HG03354 (cell line): Measurements from ENCODE around the gene TECPR1.
"Not testable (repeated sequence)": the region's sequence is repeated elsewhere in the genome, so short reads cannot be mapped to it uniquely, and the experiment has no call there.

ENCODE experiments used
- ATAC-seq: cut with Tn5 transposase; IDR thresholded peaks from one replicate; pipeline ENCODE4 v1.9.1; 2021; ENCODE audit warnings: mild to moderate bottlenecking; ENCODE audit not compliant: unreplicated experiment, poor library complexity, severe bottlenecking

TECPR1 gene

DNA sequence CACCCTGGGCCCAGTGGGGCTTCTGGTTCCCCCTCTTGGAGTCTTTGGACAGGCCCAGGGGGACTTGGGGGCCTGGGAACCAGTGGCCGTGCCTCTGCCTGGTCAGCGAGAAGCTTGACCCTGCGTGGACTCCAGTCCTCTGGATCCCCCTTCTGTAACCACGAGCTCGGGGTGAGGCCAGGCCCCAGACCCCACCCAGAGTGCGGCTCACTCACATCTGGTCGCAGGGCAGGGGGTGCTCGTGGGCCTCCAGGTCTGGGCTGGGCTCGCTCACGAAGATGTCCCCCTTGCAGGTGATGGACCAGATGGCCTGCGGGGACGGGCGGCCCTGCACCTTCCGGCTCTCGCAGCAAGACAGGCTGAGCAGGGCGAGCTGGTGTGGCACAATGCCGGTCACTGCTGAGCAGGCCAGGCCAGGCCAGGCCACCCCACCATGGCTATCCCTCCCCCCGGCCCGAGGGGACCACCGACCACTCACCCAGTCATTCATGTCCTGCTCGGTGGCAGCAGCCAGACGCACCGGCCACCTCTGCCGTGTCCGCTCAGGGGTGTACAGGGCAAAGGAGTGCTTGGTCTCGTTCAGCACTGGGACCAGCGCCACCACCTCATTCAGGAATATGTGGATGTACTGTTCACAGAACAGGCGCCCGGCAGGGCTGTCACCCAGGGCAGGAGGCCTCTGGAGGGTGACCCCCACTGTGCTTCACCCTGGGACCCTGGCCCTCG, 21.1 kb downstream of the TECPR1 start:
- ATAC-seq, result no peak

DNA sequence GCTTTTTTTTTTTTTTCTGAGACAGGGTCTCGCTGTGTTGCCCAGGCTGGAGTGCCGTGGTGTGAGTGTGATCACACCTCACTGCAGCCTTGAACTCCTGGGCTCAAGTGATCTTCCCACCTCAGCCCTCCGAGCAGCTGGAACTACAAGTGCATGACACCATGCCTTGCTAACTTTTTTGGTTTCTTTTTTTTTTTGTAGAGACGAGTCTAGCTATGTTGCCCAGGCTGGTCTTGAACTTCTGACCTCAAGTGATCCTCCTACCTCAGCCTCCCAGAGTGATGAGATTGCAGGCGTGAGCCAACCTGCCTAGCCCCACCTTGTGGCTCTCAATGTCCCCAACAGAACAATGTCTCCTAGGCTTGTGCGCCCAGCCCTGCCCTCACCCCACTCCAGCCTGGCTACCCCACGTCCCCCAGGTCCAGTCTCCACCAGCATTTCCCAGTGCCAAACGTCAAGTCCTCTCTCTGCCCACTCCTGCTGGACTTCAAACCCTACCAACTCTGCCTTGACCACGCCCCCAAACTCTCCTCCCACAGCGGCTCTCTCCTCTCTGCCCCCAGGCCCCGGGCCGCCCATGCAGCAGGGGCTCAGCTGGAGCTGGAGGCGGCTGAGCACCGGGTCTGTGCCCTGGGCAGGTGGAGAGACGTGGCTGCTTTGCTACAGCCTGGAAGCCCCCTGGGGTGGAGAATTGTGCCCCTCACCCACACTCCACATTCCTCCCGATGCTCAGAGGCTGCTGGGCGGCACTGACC, 21.9 kb downstream of the TECPR1 start:
- no peak for ATAC-seq

DNA sequence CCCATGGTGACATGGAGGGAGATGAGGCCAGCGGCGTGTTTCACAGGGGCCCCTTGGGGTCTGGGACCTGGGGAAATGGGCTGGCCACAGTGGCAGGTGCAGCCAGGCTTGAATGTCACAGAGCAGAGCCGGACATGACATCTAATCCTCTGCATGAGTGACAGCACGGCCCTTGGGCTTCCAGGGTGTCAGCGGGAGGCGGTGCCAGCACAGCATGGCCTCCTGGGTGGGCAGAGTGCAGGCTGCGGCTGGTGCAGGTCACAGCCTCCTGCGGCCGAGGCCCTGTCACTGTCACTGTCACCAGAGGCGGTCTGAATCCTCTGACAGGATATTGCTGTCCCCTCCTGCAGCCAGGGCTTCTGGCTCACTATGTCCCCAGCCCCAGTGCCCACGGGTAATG, 22.6 kb downstream of the TECPR1 start:
- ATAC-seq, result no peak

DNA sequence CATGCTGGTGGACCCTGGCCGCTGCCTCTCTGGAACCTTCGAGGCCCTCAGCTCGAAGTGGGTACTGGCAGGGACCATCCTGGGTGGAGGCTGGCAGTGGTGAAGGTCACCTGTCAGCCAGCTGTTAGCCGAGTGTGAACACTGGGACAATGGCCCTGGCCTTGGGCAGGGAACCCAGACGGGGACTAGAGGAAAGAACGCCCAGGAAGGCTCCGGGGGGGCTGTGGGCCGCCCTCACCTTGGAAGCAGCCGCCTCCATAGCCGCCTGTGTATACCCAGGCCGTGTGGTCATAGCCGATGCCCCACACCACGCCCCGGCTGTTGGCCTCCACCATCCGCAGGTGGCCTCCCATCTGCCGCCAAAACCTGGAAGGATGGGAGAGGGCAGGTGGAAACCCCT, 23.2 kb downstream of the TECPR1 start:
- no peak for ATAC-seq

DNA sequence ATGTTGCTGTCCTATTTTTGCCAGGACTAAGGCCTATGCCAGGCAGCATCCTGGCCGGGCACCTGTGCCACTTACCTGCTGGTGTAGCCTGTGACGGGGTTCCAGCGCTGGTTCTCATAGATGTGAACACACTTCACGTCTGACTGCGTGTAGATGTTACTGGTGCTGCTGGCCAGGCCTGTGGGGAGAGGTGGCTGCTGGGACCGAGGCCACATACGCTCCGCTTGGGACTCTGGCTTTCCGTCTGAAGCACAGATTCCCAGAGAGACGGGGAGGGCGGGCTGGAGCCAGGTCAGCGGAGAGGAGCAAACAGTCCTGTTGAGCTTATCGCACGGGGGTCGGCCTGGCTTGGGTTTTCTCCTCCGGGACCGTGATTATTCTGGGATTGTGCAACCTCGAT, 24.1 kb downstream of the TECPR1 start:
- no peak for ATAC-seq

DNA sequence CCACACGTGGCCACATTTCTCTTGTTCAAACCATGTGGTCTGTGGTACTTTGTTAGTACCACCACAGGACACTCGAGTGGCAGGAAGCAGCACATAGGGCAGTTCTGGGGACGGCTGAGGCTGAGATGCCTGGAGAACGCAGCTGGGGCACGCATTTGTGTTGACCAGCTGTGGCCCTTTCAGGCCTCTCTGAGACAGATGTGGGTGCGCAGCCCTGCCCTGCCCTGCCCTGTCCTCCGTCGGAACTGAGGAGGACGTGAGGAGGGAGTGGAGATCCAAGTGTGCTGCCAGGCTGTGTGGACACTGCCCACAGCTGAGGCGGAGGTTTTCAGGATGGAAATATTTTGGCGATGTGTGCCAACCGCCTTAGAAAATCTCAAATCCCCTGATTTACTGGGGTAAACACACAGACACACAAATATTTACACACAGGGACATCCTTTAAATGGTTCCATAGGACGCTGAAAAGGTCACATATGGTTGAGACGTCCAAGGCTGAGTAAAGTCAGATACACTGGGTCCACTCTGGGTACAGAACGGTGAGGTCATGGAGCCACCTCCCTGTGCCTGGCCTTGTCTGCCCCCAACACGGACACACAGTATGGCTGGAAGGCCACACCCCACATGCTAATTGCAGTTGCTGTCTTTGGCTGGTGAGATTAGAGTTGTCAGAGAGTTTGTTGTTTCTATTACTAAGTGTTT, 26.0 kb downstream of the TECPR1 start:
- no peak for ATAC-seq

DNA sequence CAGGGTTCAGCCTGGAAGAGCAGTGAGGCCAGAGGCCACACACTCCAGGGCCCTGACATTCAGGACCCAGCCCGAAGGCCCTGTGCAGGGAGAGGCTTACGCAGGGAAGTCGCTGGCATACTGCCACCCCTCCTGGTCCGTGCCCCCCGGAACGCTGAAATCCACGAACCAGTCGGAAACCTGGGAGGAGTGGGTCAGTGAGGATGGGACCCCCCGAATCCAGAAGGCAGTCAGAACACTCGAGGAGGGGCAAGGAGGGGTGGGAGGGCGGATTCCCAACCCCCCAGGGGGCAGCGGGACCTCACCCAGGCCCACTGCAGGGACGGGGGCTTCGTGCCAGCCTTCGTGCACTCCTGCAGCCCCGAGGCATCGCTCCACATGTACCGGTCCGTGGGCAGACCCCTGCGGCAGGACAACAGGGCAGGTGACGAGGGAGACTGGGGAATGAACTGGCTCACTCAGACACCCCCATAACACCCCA, 27.3 kb downstream of the TECPR1 start:
- no peak for ATAC-seq

DNA sequence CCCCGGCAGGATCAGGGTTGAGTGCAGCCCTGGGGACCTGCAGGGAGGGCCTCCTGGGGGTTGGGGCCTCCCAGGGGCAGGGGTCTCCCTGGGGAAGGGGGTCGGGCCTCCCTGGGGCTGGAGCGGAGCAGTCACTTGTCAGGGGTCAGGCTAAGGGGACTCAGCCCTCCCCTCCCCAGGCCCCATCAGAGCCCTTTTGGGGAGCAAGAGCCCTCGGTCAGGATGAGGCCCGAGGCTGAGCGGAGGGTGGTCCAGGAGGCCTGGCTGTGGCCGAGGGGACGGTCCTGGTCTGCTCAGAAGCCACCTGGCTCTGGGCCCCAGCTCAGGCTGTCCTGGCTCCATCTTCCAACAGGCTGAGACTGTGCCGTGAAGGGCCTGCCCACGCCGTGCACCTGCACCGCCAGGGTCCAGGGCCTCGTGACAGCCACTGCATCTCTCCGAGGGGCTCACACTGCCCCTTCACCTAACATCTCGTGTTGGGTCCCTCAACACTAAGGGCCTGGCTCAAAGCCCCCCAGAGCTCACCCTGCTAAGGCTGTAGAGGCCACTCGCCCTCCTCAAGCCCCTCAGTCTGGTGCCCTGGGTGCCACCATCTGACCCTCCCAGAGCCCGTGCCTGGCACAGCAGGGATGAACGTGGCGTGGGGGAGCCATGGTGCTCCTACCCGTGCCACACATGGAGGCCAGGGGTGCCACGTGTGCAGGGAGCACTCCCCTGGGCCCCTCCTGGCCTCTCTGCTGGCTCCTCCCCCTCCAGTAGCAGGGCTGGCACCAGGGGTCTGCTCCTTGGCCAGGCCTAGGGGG, 27.9 kb downstream of the TECPR1 start:
- ATAC-seq, result no peak

DNA sequence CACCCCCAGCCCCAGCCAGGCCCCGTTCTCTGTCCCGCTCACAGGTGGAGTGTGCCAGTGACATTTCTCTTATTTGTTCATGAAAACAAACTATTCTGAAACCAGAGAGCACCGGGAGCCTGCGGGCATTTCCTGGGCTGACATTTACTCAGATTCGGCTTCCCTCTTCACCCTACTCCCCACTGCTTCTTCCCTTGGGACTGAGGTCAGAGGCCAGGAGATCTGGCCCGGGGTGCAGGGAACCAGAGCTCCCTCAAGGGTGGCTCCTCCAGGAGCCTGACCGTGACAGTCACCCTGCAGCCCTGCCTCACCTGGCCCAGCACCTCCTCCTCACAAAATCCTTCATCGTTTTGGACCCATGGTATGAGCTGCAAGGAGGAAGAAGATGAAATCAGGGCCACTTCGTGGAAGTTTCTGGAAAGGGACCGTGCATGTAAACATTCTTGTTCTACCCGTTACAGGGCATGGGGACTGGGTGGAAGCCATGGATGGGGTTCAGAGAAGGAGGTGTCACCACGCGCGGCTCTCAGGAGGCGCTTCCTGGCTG, 28.6 kb downstream of the TECPR1 start:
- no peak for ATAC-seq

DNA sequence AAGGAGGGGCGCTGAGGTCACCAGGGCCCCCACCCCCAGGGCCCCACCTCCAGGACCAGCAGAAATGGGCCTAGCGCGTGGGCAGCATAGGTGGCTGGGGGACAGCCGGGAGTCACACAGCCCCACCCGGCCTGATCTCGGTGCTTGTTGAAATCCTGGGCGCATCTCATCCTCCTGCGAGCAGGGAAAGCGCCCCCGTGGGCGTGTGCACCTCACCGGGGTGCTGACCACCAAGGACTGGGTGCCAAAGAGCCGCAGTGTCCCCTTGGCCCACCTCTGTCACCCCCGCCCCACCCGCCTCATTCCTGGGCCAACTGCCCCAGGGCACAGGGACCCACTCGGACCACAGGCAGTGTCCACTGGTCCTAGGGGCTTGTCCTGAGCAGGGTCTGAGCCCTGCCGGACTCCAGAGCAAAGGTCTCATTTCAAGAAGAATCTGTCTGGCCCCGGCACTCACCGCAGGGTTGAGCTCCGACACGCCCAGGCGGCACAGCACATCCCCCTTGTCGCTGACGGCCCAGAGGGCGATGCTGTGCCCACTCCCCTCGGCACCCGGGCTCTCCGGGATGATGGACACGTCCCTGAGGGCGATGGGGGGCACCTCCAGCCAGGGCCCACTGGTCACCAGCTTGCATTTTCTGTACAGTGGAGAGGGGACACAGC, 29.4 kb downstream of the TECPR1 start:
- no peak for ATAC-seq

DNA sequence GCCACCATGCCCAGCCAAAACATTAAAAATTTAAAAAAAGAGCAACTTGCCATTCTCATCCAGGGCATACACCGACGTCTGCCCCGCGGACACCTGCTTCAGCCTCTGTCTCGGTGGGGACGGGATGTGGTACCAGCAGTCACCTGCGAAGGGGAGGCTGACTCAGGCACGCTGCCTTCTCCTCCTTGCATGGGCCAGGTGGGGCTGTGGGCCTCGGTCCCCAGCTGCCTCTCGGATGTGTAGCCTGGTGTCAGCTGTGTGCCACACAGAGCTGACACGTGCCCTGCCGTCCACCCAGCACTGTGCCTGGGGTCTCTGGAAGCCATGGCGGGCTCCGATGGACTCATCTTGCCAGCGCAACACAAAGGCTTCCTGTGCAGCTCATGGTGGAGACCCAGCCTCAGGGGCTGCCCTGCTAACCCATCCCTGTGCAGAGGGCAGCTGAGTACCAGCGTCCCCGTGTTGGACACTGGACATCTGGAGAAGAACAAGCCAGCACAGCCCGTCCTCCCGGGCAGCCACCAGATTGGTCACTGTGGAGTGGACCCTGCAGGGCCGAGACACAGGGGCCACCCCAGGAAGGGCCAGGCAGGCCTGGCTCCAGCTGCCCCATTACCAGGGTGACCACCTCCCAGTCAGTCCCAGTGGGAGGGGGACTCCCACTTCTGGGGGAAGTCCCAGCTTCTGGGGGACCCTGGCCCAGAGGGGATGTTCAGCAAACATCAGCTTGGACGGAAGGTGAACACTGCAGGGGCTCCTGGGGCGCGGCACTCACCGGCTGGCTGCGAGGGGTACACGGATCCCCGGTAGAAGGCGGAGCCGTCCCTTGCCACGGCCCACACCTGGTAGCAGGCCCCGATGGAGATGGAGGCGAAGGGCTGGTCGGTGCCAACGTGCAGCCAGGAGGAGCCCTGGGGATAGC, 30.2 kb downstream of the TECPR1 start:
- ATAC-seq, result no peak

DNA sequence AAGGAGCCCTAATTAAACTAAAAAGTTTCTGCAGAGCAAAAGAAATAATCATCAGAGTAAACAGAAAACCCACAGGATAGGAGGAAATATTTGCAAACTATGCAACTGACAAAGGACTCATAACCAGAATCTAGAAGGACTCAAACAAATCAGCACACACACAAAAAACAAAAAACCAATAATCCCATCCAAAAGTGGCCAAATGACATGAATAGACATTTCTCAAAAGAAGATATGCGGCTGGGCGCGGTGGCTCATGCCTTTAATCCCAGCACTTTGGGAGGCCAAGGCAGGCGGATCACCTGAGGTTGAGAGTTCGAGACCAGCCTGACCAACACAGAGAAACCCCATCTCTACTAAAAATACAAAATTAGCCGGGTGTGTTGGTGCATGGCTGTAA, 32.6 kb downstream of the TECPR1 start:
- not testable (repeated sequence) for ATAC-seq

DNA sequence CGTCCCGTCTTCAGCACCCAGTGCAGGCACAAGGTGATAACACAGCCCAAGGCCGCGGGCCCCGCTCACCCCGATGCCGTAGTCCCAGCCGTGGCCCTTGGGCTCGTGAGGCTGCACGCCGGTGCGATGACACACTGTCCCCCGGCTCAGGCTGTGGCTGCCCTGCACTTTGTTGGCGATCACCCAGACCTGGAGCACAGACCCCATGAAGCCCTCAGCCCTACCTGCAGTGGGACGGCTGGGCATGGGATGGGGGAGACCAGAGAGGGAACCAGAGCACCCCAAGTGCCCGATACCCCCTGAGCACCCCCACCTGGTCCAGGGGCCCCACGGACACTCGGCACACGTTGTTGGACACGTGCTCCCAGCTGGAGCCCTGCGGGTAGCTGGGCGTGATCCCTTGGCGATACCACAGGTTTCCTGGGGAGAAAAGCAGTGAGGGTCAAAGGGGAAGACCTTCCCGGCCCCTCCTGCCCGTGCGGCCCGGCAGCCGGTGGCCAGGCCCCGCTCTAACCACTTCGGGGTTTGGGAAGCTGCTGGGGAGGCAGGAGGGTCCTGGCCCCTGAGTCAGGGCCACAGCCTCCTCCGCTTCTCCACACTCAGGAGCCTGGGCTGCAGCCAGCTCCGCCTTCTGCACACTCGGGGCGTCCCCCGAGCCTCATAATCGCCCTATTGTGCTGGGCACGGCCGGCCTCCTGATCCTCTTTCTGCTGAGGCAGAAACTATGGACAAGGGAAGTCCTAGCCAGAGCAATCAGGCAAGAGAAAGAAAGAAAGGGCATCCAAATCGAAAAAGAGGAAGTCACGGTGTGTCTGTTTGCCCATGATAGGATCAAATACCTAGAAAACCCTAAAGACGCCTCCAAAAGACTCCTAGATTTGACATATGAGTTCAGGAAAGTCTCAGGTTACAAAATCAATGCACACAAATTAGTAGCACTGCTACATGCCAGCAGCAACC, 34.1 kb downstream of the TECPR1 start:
- ATAC-seq, result no peak

DNA sequence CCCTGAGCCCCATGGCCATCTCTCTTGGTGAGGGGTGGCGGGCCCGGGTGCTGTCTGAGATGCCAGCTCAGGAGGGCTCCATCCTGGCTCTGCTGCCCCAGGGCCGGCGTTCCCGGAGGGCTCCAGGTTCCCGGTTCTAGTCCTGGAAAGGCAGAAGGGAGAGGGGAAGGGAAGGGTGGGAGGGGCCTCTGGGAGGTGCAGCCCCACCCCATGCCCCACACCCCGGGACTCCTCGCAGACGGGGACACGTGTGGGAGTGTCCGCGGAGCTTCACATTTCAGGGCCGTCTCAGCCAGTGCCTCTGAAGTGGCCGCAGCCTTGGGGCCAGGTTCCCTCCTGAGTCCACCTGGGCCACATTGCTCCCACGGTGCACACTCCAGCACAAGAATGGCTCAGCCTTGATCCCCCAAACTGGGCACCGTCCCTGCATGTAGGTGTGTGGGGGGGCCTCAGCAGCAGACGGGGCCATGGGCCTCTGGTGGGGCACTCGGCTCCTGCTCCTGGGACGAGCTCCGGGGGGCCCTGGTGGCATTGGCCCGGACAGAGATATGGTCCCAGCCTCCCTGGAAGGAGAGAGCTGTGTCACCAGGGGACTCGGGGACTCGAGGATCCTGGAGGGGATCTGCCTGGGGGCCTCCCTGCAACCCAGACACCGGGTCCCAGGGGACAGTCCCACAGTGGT, 35.0 kb downstream of the TECPR1 start:
- ATAC-seq, result no peak

DNA sequence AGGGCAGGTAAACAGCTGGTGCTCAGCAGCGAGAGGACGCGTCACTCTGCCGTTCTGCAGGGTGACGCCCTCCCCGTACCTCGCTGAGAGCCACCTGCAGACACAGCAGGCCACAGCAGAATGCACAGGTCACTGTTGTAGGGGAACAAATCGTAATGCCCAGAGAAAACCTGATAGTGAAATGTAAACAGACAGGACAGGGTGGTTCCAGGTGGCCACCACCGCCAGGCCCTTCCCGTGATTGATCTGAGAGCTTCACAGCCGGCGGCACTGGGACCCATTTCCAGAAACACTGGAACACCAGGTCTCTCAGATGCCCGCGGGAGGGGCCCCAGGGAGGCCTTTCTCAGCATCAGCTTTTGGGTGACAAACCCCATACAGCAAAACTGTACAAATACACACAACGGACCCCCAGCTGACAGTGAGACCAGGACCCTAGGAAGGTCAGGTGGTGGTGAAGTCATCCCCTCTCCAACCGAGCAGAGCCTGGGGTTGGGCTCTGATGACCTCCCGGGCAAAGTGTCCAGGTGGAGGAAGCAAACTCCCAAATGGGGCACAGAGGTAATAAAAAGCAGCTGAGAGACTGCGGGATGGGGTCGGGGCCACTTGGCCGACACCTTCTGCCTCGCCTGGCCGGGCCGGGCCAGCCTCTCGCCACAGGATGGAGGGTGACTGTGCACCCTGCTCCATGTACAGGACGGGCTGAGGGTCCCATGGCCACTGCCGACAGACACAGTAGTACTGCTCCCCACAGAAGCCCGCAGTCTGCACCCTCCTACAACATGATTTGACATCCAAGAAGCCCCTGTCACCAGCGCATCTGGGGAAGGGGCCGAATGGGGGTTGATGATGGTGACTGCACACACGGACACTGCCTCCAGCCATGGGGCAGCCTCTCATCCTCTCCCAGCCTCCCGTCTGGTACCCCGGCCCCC, 36.2 kb downstream of the TECPR1 start:
- ATAC-seq, result no peak
